K562 (cell line): Measurements from ENCODE around the gene ANGPTL3. TPM values are rescaled to one million over a fixed set of nuclear protein-coding genes. Genes with fewer than 3 reads are reported as not detected.

Source experiments
- HMBOX1 ChIP-seq: sonication (generic); IDR thresholded peaks from 2 replicates; pipeline ENCODE4 v1.6.1; 2016
- MGA ChIP-seq: fragments of 450-650 bp; IDR thresholded peaks from 2 replicates; pipeline ENCODE4 v1.6.1; 2016; ENCODE audit warnings: mild to moderate bottlenecking, moderate library complexity
- RERE ChIP-seq: sonication (generic); formaldehyde crosslinking; IDR thresholded peaks from 2 replicates; pipeline ENCODE4 v1.8.0; 2023; ENCODE audit warnings: missing genetic modification reagents, mild to moderate bottlenecking, borderline replicate concordance
- SMAD1 ChIP-seq: fragments of 150-350 bp; IDR thresholded peaks from 2 replicates; pipeline ENCODE4 v1.6.1; 2014; ENCODE audit warnings: low read length, low read depth; ENCODE audit not compliant: partially characterized antibody
- ZBTB5 ChIP-seq: fragments of 450-650 bp; IDR thresholded peaks from 2 replicates; pipeline ENCODE4 v1.6.1; 2017; ENCODE audit warnings: antibody characterized with exemption
- polyA plus RNA-seq, 8 experiments: library from polyadenylated mRNA; depleted of rRNA in 4 of 8; stranded (reverse) in 5 of 8; unstranded in 3 of 8; fragments of >200 nt; fragmentation: Nextera tagmentation in 2 of 8; fragmentation: Illumina TruSeq in 1 of 8; extraction: Ambion mirVana in 2 of 8; extraction: Trizol in 1 of 8; gene quantifications; 2 replicates each; pipeline versions ENCODE4 v1.2.1 to v1.2.3, GENCODE V29; 2011 to 2014; ENCODE audit warnings: inconsistent platforms in 1 of 8, missing spikeins in 1 of 8
- total RNA-seq, 7 experiments: library from RNA; depleted of rRNA in 6 of 7; stranded (reverse); fragments of >200 nt in 6 of 7; fragmentation: Illumina TruSeq in 2 of 7; extraction: Trizol in 2 of 7; gene quantifications; 2 replicates each; pipeline versions ENCODE4 v1.2.1 to v1.2.3, GENCODE V29; 2011 to 2021; ENCODE audit warnings: low replicate concordance in 1 of 7

ANGPTL3 gene
- total and polyA plus RNA-seq, 9 of the 15 experiments (the other 6 are each of a cell fraction or from before 2014, with no cell fraction given), result not detected

- no peak for TF ChIP-seq MGA
- no peak for TF ChIP-seq SMAD1
- no peak for TF ChIP-seq HMBOX1
- TF ChIP-seq ZBTB5, result no peak
- no peak for TF ChIP-seq RERE
Measured at GRCh38 chr1:62589321-62589720, 8.0 kb upstream of the ANGPTL3 start (continued).
